ENCODE measurements around the gene MARK1.

DNA sequence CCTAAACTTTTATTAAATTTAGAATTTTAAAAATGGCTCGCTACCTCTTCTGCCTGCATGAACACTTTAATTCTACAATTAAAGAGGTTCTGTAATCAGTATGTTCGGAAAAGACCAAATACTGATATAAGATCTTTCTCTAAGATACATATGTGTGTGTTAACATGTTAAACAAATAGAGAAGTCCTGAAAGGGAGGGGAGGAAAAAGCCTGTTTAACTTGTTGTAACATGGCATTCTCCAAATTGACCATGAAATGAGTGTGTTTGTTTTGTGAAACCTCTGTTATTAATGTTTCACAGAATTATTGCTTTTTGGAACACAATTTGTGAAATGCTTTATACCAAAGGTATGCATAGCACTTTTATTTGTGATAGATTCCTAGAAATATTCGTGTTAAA is 77.0 kb downstream of the MARK1 start:
- TF ChIP-seq CTCF (conservative IDR thresholded peaks at IDR 0.05 in 1 of 2, IDR thresholded peaks at IDR 0.05 in 1 of 2; ENCODE audit: low read depth in 1 of 2, low read length in 2 of 2) (no peak), EZH2 (IDR thresholded peaks at IDR 0.05; ENCODE audit: low read length, missing control alignments) (no peak)
